ENCODE data around the gene SCD. TPM values are rescaled to one million over a fixed set of nuclear protein-coding genes. Genes with fewer than 3 reads are reported as not detected.

The SCD gene
- total and polyA plus RNA-seq, 7 donors: 4.2 to 199 (median 13.6) TPM

DNA sequence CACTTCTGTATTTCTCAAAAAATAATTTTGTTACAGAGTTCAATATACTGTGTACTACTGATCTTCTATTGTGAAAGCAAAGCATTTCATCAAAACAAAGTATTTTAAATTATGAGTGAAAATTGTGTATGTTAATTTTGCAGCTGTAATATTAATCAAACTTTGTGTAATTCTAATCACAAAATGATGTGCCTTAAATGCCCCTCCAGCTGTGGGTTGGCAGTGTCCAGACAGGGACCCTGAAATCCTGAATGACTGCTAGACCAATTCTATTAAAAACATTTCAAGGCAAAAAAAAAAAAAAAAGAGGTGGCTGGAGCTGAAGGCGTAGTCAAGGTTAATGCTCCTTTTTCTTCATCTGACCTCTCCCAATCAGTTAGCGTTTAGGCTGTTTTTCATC is 36.2 kb downstream of the SCD start:
- Histone ChIP-seq H3K4me1 (no peaks in the 10 kb centered on the region), H3K36me3 (peaks cover 0 to 23% (median 6%) of the 10 kb centered on the region in 4 donors)

GRCh38 chr10:100391163-100392002 is 44.4 kb downstream of the SCD start:
- WGBS, 2 donors: 82 to 91% methylated on average over 4 of the region's 4 CpGs
- Histone ChIP-seq H3K36me3 (no peaks in the 10 kb centered on the region), H3K27ac (no peak overlapping the region), H3K27me3 (no peaks in the 10 kb centered on the region), H3K9me3 (peaks cover 0 to 2% (median 0%) of the 10 kb centered on the region in 4 donors), H3K4me3 (no peak overlapping the region), H3K4me1 (no peaks in the 10 kb centered on the region)
- TF ChIP-seq POLR2A (IDR thresholded peaks at IDR 0.05) (no peak), POLR2AphosphoS5 (IDR thresholded peaks at IDR 0.05) (no peak), CTCF (IDR thresholded peaks at IDR 0.05) (no peak), EP300 (IDR thresholded peaks at IDR 0.05) (no peak)
- DNase-seq: no peak
- intact Hi-C loops (cut with DNase I): no loop called here

More for the DNA sequence above, 36.2 kb downstream of the SCD start:
- DNase-seq: no peak
- intact Hi-C loops (cut with DNase I): no loop called here
- TF ChIP-seq CTCF (IDR thresholded peaks at IDR 0.05): no peak
- no peak for TF ChIP-seq POLR2A (IDR thresholded peaks at IDR 0.05)
- no peak for TF ChIP-seq POLR2AphosphoS5 (IDR thresholded peaks at IDR 0.05)
- TF ChIP-seq EP300 (IDR thresholded peaks at IDR 0.05): no peak
- H3K27ac ChIP-seq: no peak overlapping the region
- H3K9me3 ChIP-seq: peaks cover 0 to 2% (median 0%) of the 10 kb centered on the region in 4 donors
- H3K27me3 ChIP-seq: no peaks in the 10 kb centered on the region
- 94 to 97% methylated on average over 2 of the region's 2 CpGs for WGBS, 2 donors
- no peak overlapping the region for H3K4me3 ChIP-seq

- intact Hi-C loops (cut with DNase I): no loop called here
- DNase-seq: no peak
- no peak overlapping the region for H3K4me3 ChIP-seq
- WGBS, 2 donors: 93 to 100% methylated on average over 1 of the region's 1 CpG
- no peaks in the 10 kb centered on the region for H3K4me1 ChIP-seq
- peaks cover 0 to 2% (median 0%) of the 10 kb centered on the region in 4 donors for H3K9me3 ChIP-seq
- no peak for TF ChIP-seq EP300 (IDR thresholded peaks at IDR 0.05)
- TF ChIP-seq POLR2AphosphoS5 (IDR thresholded peaks at IDR 0.05): no peak
- TF ChIP-seq POLR2A (IDR thresholded peaks at IDR 0.05): no peak
- TF ChIP-seq CTCF (IDR thresholded peaks at IDR 0.05): no peak
- H3K27ac ChIP-seq: no peak overlapping the region
- H3K36me3 ChIP-seq: no peaks in the 10 kb centered on the region
- H3K27me3 ChIP-seq: no peaks in the 10 kb centered on the region
These were observed 45.6 kb downstream of the SCD start for GRCh38 chr10:100392686-100393003.

GRCh38 chr10:100395626-100396025 is 48.6 kb downstream of the SCD start:
- no peak overlapping the region for H3K27ac ChIP-seq
- 96 to 97% methylated on average over 2 of the region's 2 CpGs for WGBS, 2 donors
- TF ChIP-seq POLR2AphosphoS5 (IDR thresholded peaks at IDR 0.05) (no peak), POLR2A (IDR thresholded peaks at IDR 0.05) (no peak), EP300 (IDR thresholded peaks at IDR 0.05) (no peak), CTCF (IDR thresholded peaks at IDR 0.05) (no peak)
- H3K27me3 ChIP-seq: no peaks in the 10 kb centered on the region
- no peak for DNase-seq
- no peak overlapping the region for H3K4me3 ChIP-seq
- H3K9me3 ChIP-seq: no peaks in the 10 kb centered on the region
- intact Hi-C loops (cut with DNase I): no loop called here
- no peaks in the 10 kb centered on the region for H3K4me1 ChIP-seq
- no peaks in the 10 kb centered on the region for H3K36me3 ChIP-seq

Measured in sigmoid colon (tissue), 7 donors.